NCI-H774 (cell line): Measurements from ENCODE around the gene TBC1D13.
A peak's percentile ranks its signal among the peaks of the same experiment; 100 is the strongest.
"Not testable (repeated sequence)": the region's sequence is repeated elsewhere in the genome, so short reads cannot be mapped to it uniquely, and the experiment has no call there.

Experiments used
- DNase-seq: peaks from one replicate; lab custom pipeline; 2025; lab: John Stamatoyannopoulos, UW

The TBC1D13 gene

GRCh38 chr9:128782669-128783068, 4.4 kb upstream of the TBC1D13 start:
- DNase-seq = no peak

GRCh38 chr9:128785427-128785826, 1.6 kb upstream of the TBC1D13 start:
- no peak for DNase-seq

- no peak for DNase-seq
These were observed 606 bp downstream of the TBC1D13 start for GRCh38 chr9:128787659-128788058.

GRCh38 chr9:128788445-128788844, 1.4 kb downstream of the TBC1D13 start:
- DNase-seq = no peak

- DNase-seq = no peak
These were observed 3.5 kb downstream of the TBC1D13 start for GRCh38 chr9:128790536-128790935.

GRCh38 chr9:128792134-128792533, 5.1 kb downstream of the TBC1D13 start:
- DNase-seq = no peak

GRCh38 chr9:128792978-128793686, 6.1 kb downstream of the TBC1D13 start:
- no peak for DNase-seq

GRCh38 chr9:128794961-128795360, 7.9 kb downstream of the TBC1D13 start:
- not testable (repeated sequence) for DNase-seq

GRCh38 chr9:128798896-128799295, 11.8 kb downstream of the TBC1D13 start:
- no peak for DNase-seq

- DNase-seq = no peak
These were observed 13.0 kb downstream of the TBC1D13 start for GRCh38 chr9:128800061-128800460.

GRCh38 chr9:128802482-128802881, 15.4 kb downstream of the TBC1D13 start:
- DNase-seq = no peak

- no peak for DNase-seq
These were observed 18.6 kb downstream of the TBC1D13 start for GRCh38 chr9:128805661-128806060.

- no peak for DNase-seq
These were observed 20.8 kb downstream of the TBC1D13 start for GRCh38 chr9:128807827-128808226.

- DNase-seq = no peak
These were observed 21.5 kb downstream of the TBC1D13 start for GRCh38 chr9:128808543-128808942.

GRCh38 chr9:128809036-128809599, 22.1 kb downstream of the TBC1D13 start:
- DNase-seq = no peak

- DNase-seq = no peak
These were observed 22.8 kb downstream of the TBC1D13 start for GRCh38 chr9:128809831-128810230.

- no peak for DNase-seq
These were observed 23.8 kb downstream of the TBC1D13 start for GRCh38 chr9:128810873-128811272.

GRCh38 chr9:128818099-128818838, 31.2 kb downstream of the TBC1D13 start, which contains the start of gene ENDOG:
Gene ENDOG, plus strand, starts transcription at chr9:128818500. Its CDS starts 185 bp downstream, at chr9:128818685.
- peak; percentile 99 for DNase-seq

- DNase-seq = peak; percentile 47
These were observed 32.0 kb downstream of the TBC1D13 start for GRCh38 chr9:128818839-128819715.

GRCh38 chr9:128819716-128820664, 32.9 kb downstream of the TBC1D13 start:
- no peak for DNase-seq
